ENCODE data around the gene DCHS2. TPM values are rescaled to one million over a fixed set of nuclear protein-coding genes. Genes with fewer than 3 reads are reported as not detected.
A peak's percentile ranks its signal among the peaks of the same experiment; 100 is the strongest.

The DCHS2 gene
- total RNA-seq, 1 donor from 2014 or later = 0.71 TPM

GRCh38 chr4:154184238-154184637, 307.4 kb downstream of the DCHS2 start:
- Mint-ChIP-seq H3K36me3 (no peaks in the 10 kb centered on the region), H3K27ac (no peak overlapping the region), H3K9me3 (no peaks in the 10 kb centered on the region), H3K4me1 (peaks cover 5% of the 10 kb centered on the region), H3K4me3 (no peak overlapping the region), H3K27me3 (ENCODE audit: insufficient read depth, low read depth) (no peaks in the 10 kb centered on the region)
- no peaks in the 10 kb centered on the region for H3K9me3 ChIP-seq (ENCODE audit: low read depth)
- H4K20me1 ChIP-seq (ENCODE audit: low read depth) = no peaks in the 10 kb centered on the region
- H2AFZ ChIP-seq (replicated peaks) = peak overlapping the region; percentile 60
- no peaks in the 10 kb centered on the region for H3F3A ChIP-seq (ENCODE audit: low read depth)
- H3K27ac ChIP-seq = no peak overlapping the region
- H3K27me3 ChIP-seq = no peaks in the 10 kb centered on the region
- H3K9ac ChIP-seq = no peak overlapping the region
- H3K36me3 ChIP-seq = no peaks in the 10 kb centered on the region
- no peak overlapping the region for H3K4me3 ChIP-seq
- no peak for DNase-seq (ENCODE audit: low spot score)
- TF ChIP-seq EZH2phosphoT487 (IDR thresholded peaks at IDR 0.05) = no peak
- no peak for TF ChIP-seq CTCF (IDR thresholded peaks at IDR 0.05)
- no peak for TF ChIP-seq EZH2 (IDR thresholded peaks at IDR 0.05)
- no peak overlapping the region for H3K4me2 ChIP-seq
- H3K79me2 ChIP-seq (ENCODE audit: low read depth) = no peaks in the 10 kb centered on the region
- peaks cover 7% of the 10 kb centered on the region for H3K4me1 ChIP-seq

DNA sequence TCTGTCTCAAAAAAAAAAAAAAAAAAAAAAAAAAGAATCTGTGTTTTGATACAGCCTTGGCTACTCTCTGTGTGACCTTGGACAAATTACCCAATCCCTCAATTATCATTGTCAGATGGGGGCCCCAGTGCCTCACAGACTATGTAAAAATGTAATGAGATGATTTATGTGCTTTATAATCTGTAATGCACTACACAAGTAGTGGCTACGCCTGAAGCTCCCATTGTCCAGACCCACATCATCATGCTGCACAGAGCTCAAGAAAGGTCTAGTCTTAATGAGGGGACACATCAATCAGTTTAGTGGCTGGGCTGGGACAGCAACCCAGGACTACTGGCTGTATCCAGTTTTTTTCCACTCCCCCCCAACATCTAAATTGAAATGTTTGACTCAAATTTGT, 308.3 kb downstream of the DCHS2 start:
- Histone ChIP-seq H3F3A (ENCODE audit: low read depth) (no peaks in the 10 kb centered on the region), H3K9me3 (ENCODE audit: low read depth) (no peaks in the 10 kb centered on the region), H3K27me3 (no peaks in the 10 kb centered on the region), H2AFZ (replicated peaks) (no peak overlapping the region), H3K79me2 (ENCODE audit: low read depth) (no peaks in the 10 kb centered on the region), H3K4me2 (no peak overlapping the region), H3K27ac (no peak overlapping the region), H3K9ac (no peak overlapping the region), H4K20me1 (ENCODE audit: low read depth) (no peaks in the 10 kb centered on the region), H3K36me3 (no peaks in the 10 kb centered on the region), H3K4me1 (peaks cover 7% of the 10 kb centered on the region), H3K4me3 (no peak overlapping the region)
- H3K36me3 Mint-ChIP-seq = no peaks in the 10 kb centered on the region
- H3K9me3 Mint-ChIP-seq = no peaks in the 10 kb centered on the region
- TF ChIP-seq EZH2 (IDR thresholded peaks at IDR 0.05) (no peak), EZH2phosphoT487 (IDR thresholded peaks at IDR 0.05) (no peak), CTCF (IDR thresholded peaks at IDR 0.05) (no peak)
- H3K27me3 Mint-ChIP-seq (ENCODE audit: insufficient read depth, low read depth) = no peaks in the 10 kb centered on the region
- DNase-seq (ENCODE audit: low spot score) = no peak
- no peak overlapping the region for H3K4me3 Mint-ChIP-seq
- H3K4me1 Mint-ChIP-seq = peaks cover 3% of the 10 kb centered on the region
- H3K27ac Mint-ChIP-seq = no peak overlapping the region

Other genes with a start within 250 kb of the DCHS2 start
- 66.6 and 92.7 TPM in 2 replicates for gene PLRG1, start 58.6 kb upstream of the DCHS2 start, total RNA-seq (ENCODE audit: low replicate concordance)
- 0.56 TPM in 1 of 2 replicates, not detected in the other for gene FGB, start 71.2 kb upstream of the DCHS2 start, total RNA-seq (ENCODE audit: low replicate concordance)
- not detected in 2 replicates for gene FGA, start 98.9 kb upstream of the DCHS2 start, total RNA-seq (ENCODE audit: low replicate concordance)
- not detected in 2 replicates for gene FGG, start 120.9 kb upstream of the DCHS2 start, total RNA-seq (ENCODE audit: low replicate concordance)

Data from neural progenitor cell (in vitro differentiated cells).